Measurements from ENCODE around the gene EREG. TPM values are rescaled to one million over a fixed set of nuclear protein-coding genes. Genes with fewer than 3 reads are reported as not detected.

Gene EREG
- total and polyA plus RNA-seq, 2 experiments from 2014 or later = not detected

- H3K36me3 ChIP-seq = no peaks in the 10 kb centered on the region
- no peak overlapping the region for H3K27ac ChIP-seq
- no peak overlapping the region for H3K4me3 ChIP-seq
- H3K27me3 ChIP-seq = no peaks in the 10 kb centered on the region
- no peak for DNase-seq (ENCODE audit: low read depth in 1 of 2, low spot score in 1 of 2)
- no peaks in the 10 kb centered on the region for H3K9me3 ChIP-seq (ENCODE audit: low read depth)
- H3K4me1 ChIP-seq (ENCODE audit: low read depth) = no peaks in the 10 kb centered on the region
- TF ChIP-seq, protein P1, sequence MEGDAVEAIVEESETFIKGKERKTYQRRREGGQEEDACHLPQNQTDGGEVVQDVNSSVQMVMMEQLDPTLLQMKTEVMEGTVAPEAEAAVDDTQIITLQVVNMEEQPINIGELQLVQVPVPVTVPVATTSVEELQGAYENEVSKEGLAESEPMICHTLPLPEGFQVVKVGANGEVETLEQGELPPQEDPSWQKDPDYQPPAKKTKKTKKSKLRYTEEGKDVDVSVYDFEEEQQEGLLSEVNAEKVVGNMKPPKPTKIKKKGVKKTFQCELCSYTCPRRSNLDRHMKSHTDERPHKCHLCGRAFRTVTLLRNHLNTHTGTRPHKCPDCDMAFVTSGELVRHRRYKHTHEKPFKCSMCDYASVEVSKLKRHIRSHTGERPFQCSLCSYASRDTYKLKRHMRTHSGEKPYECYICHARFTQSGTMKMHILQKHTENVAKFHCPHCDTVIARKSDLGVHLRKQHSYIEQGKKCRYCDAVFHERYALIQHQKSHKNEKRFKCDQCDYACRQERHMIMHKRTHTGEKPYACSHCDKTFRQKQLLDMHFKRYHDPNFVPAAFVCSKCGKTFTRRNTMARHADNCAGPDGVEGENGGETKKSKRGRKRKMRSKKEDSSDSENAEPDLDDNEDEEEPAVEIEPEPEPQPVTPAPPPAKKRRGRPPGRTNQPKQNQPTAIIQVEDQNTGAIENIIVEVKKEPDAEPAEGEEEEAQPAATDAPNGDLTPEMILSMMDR (IDR thresholded peaks at IDR 0.05; ENCODE audit: low read depth, low read length) = no peak
Observed at GRCh38 chr4:74400395-74400794, 35.5 kb downstream of the EREG start.

- H3K36me3 ChIP-seq = no peaks in the 10 kb centered on the region
- no peaks in the 10 kb centered on the region for H3K27me3 ChIP-seq
- no peaks in the 10 kb centered on the region for H3K9me3 ChIP-seq (ENCODE audit: low read depth)
- H3K27ac ChIP-seq = no peak overlapping the region
- no peak for DNase-seq (ENCODE audit: low read depth in 1 of 2, low spot score in 1 of 2)
- TF ChIP-seq, protein P1 (IDR thresholded peaks at IDR 0.05; ENCODE audit: low read depth, low read length) = no peak
- H3K4me1 ChIP-seq (ENCODE audit: low read depth) = no peaks in the 10 kb centered on the region
- no peak overlapping the region for H3K4me3 ChIP-seq
Observed at GRCh38 chr4:74402692-74403456, 37.9 kb downstream of the EREG start.

- DNase-seq (ENCODE audit: low read depth in 1 of 2, low spot score in 1 of 2) = no peak
- no peaks in the 10 kb centered on the region for H3K4me1 ChIP-seq (ENCODE audit: low read depth)
- no peaks in the 10 kb centered on the region for H3K9me3 ChIP-seq (ENCODE audit: low read depth)
- H3K4me3 ChIP-seq = no peak overlapping the region
- TF ChIP-seq, protein P1 (IDR thresholded peaks at IDR 0.05; ENCODE audit: low read depth, low read length) = no peak
- no peaks in the 10 kb centered on the region for H3K36me3 ChIP-seq
- no peak overlapping the region for H3K27ac ChIP-seq
- H3K27me3 ChIP-seq = no peaks in the 10 kb centered on the region
Observed at GRCh38 chr4:74407891-74408290, 42.9 kb downstream of the EREG start.

DNA sequence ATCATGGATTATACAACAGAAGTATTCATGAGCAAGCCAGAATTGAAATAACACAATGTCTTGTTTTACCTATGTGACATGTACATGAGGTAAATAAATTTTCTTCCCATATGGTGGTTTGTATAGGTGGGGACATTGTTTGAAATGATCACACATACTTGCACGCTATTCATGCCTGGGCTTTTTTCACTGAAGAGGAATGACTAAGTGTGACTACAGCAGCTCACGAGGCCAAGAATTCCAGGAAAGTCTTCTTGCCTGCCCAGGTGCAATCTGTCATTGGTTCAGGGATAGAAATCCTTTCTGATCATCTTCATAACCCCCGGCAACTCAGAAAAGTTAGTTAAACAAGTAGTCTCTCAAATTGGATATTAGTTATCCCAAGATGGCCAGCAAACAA is 43.7 kb downstream of the EREG start:
- H3K36me3 ChIP-seq = no peaks in the 10 kb centered on the region
- no peaks in the 10 kb centered on the region for H3K27me3 ChIP-seq
- DNase-seq (ENCODE audit: low read depth in 1 of 2, low spot score in 1 of 2) = no peak
- TF ChIP-seq, protein P1 (IDR thresholded peaks at IDR 0.05; ENCODE audit: low read depth, low read length) = no peak
- no peaks in the 10 kb centered on the region for H3K4me1 ChIP-seq (ENCODE audit: low read depth)
- H3K4me3 ChIP-seq = no peak overlapping the region
- H3K9me3 ChIP-seq (ENCODE audit: low read depth) = no peaks in the 10 kb centered on the region
- no peak overlapping the region for H3K27ac ChIP-seq

- no peaks in the 10 kb centered on the region for H3K36me3 ChIP-seq
- DNase-seq (ENCODE audit: low read depth in 1 of 2, low spot score in 1 of 2) = no peak
- H3K27me3 ChIP-seq = no peaks in the 10 kb centered on the region
- H3K27ac ChIP-seq = no peak overlapping the region
- no peaks in the 10 kb centered on the region for H3K4me1 ChIP-seq (ENCODE audit: low read depth)
- H3K4me3 ChIP-seq = no peak overlapping the region
- TF ChIP-seq, protein P1 (IDR thresholded peaks at IDR 0.05; ENCODE audit: low read depth, low read length) = no peak
- H3K9me3 ChIP-seq (ENCODE audit: low read depth) = no peaks in the 10 kb centered on the region
Observed at GRCh38 chr4:74410272-74410671, 45.3 kb downstream of the EREG start.
